Calu3 (cell line): Measurements from ENCODE around the gene PROK2. TPM values are rescaled to one million over a fixed set of nuclear protein-coding genes. Genes with fewer than 3 reads are reported as not detected.

Experiments
- BruUV-seq: library from RNA; stranded (reverse); fragments of 400-500 nt; replicated peaks from 2 replicates; lab custom pipeline; 2021; lab: Mats Ljungman, UMichigan
- CTCF ChIA-PET: fragments of 300-600 bp; sonication (Branson Sonifier 250); formaldehyde crosslinking; loops from one replicate; lab custom pipeline; 2022; ENCODE audit warnings: antibody characterized with exemption; lab: Charles Lee
- DNase-seq: peaks from one replicate; pipeline ENCODE4 v3.0.0; 2022
- H3K27ac Mint-ChIP-seq: one replicate; pipeline ENCODE4 v1.8.0; 2022; ENCODE audit warnings: mixed read lengths; ENCODE audit not compliant: unreplicated experiment
- H3K27me3 Mint-ChIP-seq: one replicate; pipeline ENCODE4 v1.8.0; 2022; ENCODE audit warnings: mixed read lengths; ENCODE audit not compliant: unreplicated experiment
- H3K36me3 Mint-ChIP-seq: one replicate; pipeline ENCODE4 v1.8.0; 2022; ENCODE audit warnings: mild to moderate bottlenecking, moderate library complexity, mixed read lengths; ENCODE audit not compliant: insufficient read depth, unreplicated experiment
- H3K4me1 Mint-ChIP-seq: one replicate; pipeline ENCODE4 v1.8.0; 2022; ENCODE audit warnings: mild to moderate bottlenecking, low read depth, mixed read lengths; ENCODE audit not compliant: unreplicated experiment
- H3K4me3 Mint-ChIP-seq: one replicate; pipeline ENCODE4 v1.8.0; 2022; ENCODE audit warnings: mild to moderate bottlenecking, low read depth, moderate library complexity, mixed read lengths; ENCODE audit not compliant: unreplicated experiment
- H3K9me3 Mint-ChIP-seq: one replicate; pipeline ENCODE4 v1.8.0; 2022; ENCODE audit warnings: low read depth, mixed read lengths; ENCODE audit not compliant: unreplicated experiment
- CTCF ChIP-seq: fragments of 200-600 bp; IDR thresholded peaks from one replicate; pipeline ENCODE4 v1.8.0; 2022; ENCODE audit warnings: antibody characterized with exemption; ENCODE audit not compliant: unreplicated experiment
- intact Hi-C: fragments of 100-400 bp; cut with micrococcal nuclease; formaldehyde crosslinking; loops from one replicate; pipeline ENCODE4 v1.10.0; 2022; ENCODE audit not compliant: unreplicated experiment
- total RNA-seq: library from RNA; stranded (reverse); gene quantifications from 2 replicates; pipeline ENCODE4 v1.2.3, GENCODE V29; 2022

Gene PROK2
- total RNA-seq, 1 experiment from 2014 or later = not detected

GRCh38 chr3:71789922-71790321, 5.0 kb upstream of the PROK2 start:
- no peak overlapping the region for H3K4me3 Mint-ChIP-seq
- CTCF ChIA-PET = no interaction called here
- no peak for DNase-seq
- peaks cover 53% of the 10 kb centered on the region for H3K27me3 Mint-ChIP-seq
- H3K9me3 Mint-ChIP-seq = no peaks in the 10 kb centered on the region
- TF ChIP-seq CTCF = no peak
- H3K27ac Mint-ChIP-seq = no peak overlapping the region
- no peaks in the 10 kb centered on the region for H3K36me3 Mint-ChIP-seq
- intact Hi-C loops = no loop called here
- no peaks in the 10 kb centered on the region for H3K4me1 Mint-ChIP-seq
- no TSS peak for BruUV-seq

DNA sequence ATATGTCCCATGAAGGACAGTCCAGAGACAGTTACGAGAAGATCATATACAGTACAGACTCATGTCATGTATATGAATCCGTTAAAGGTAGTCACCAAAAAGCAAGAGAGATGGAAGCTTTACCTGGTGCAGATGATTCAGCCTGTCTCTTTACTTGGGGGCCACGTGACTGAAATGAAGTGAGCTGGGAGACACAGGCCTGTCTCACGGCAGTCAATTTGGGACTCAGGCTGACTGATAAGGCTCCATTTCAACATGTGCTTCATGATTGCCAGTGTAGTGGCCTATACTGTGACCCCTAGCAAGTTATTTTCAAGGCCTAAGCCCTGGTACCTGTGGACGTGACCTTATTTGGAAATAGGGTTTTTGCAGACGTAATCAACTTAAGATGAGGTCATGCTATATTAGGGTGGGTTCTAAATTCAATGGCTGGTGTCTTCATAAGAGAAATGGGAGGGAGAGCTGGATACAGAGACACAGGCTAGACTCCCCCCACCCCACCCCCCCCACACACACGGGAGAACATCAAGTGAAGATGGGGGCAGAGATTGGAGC, 3.0 kb upstream of the PROK2 start:
- no TSS peak for BruUV-seq
- Mint-ChIP-seq H3K4me3 (no peak overlapping the region), H3K27me3 (peaks cover 53% of the 10 kb centered on the region), H3K27ac (no peak overlapping the region), H3K4me1 (peaks cover 8% of the 10 kb centered on the region), H3K9me3 (no peaks in the 10 kb centered on the region), H3K36me3 (peaks cover 5% of the 10 kb centered on the region)
- no peak for DNase-seq
- TF ChIP-seq CTCF = no peak
- CTCF ChIA-PET = interaction anchor here (0.5 kb wide), 1 partner anchor 19 kb away, joined by 5 read pairs; no protein-coding TSS in a partner anchor
- intact Hi-C loops = no loop called here

- intact Hi-C loops = no loop called here
- no peak overlapping the region for H3K27ac Mint-ChIP-seq
- CTCF ChIA-PET = no interaction called here
- no peaks in the 10 kb centered on the region for H3K9me3 Mint-ChIP-seq
- DNase-seq = no peak
- no TSS peak for BruUV-seq
- no peak overlapping the region for H3K4me3 Mint-ChIP-seq
- no peak for TF ChIP-seq CTCF
- H3K27me3 Mint-ChIP-seq = peaks cover 49% of the 10 kb centered on the region
- peaks cover 5% of the 10 kb centered on the region for H3K36me3 Mint-ChIP-seq
- peaks cover 8% of the 10 kb centered on the region for H3K4me1 Mint-ChIP-seq
Measured at GRCh38 chr3:71786551-71786950, 1.6 kb upstream of the PROK2 start.

DNA sequence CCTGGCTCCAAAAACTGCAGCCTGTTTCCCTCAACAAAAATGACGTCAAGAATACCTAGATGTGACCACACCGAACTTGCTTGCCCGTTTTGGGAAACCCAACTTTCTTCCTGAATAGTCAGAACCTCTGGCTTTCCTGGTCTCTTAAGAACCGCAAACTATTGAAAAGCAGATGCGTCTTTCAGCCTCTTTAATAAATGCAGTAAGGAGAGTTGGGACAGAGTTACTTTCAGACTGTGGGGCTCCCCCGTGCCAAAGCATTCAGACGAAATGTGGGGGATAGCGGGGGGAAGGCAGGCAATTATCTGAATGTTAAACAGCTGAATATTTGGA, 1.2 kb upstream of the PROK2 start:
- intact Hi-C loops = no loop called here
- CTCF ChIA-PET = no interaction called here
- DNase-seq = no peak
- no peak for TF ChIP-seq CTCF
- Mint-ChIP-seq H3K9me3 (no peaks in the 10 kb centered on the region), H3K4me1 (peaks cover 8% of the 10 kb centered on the region), H3K27ac (no peak overlapping the region), H3K36me3 (peaks cover 5% of the 10 kb centered on the region), H3K4me3 (peak overlapping the region; percentile 55), H3K27me3 (peaks cover 45% of the 10 kb centered on the region)
- BruUV-seq = no TSS peak
